ENCODE data around the gene ZNF211.
A peak's percentile ranks its signal among the peaks of the same experiment; 100 is the strongest.

The ZNF211 gene

DNA sequence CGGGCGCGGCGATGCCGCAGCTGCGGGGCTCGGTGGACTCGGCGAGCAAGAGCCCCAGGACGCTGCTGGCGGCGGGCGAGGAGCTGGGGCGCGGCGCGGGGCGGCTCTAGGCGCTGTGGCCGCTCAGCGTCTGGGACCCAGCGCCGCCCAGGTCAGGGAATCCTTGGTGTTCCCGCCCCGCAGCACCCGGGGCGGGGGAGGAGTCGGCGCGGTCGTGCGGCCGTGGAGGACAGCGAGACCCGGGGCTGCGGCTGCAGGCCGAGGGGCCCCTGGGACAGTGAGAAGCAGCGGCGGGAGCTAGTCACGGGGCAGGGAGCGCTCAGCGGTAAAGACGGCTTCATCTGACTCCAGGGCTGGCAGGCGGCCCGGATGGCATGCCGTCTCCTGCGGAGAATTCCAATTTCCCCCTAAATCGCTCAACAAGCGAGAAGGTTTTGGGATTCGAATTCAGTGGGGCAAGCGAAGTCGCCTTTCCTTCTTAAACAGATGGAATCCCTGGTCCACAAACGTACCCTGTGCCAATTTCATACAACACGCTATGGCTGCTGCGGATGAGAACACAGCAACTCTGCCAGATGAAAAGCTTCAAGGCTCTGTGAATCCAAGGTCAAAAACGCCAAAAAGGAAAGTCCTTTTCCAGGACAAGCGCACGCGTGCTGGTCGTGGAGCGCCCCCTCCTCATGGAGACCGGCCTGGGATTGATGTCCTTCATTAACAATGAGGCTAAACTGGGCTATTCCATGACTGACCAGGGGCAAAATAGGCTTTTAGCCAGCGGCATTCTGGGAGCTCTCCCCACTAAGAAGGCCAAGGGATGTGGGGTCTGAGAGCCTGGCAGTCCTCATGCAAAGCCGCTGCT, 31.5 kb downstream of the ZNF211 start:
- DNase-seq, result peak; percentile 72

GRCh38 chr19:57665261-57665806, 32.4 kb downstream of the ZNF211 start:
- no peak for DNase-seq

GRCh38 chr19:57667228-57667627, 34.3 kb downstream of the ZNF211 start:
- DNase-seq, result no peak

GRCh38 chr19:57668635-57669034, 35.7 kb downstream of the ZNF211 start, which contains the start of gene ZSCAN4:
ZSCAN4 (plus strand) TSS chr19:57668935; CDS start chr19:57676146, 7,211 bp downstream.
- DNase-seq, result no peak

- DNase-seq, result no peak
These were observed 38.3 kb downstream of the ZNF211 start for GRCh38 chr19:57671124-57671895.

- no peak for DNase-seq
These were observed 39.5 kb downstream of the ZNF211 start for GRCh38 chr19:57672466-57672865.

DNA sequence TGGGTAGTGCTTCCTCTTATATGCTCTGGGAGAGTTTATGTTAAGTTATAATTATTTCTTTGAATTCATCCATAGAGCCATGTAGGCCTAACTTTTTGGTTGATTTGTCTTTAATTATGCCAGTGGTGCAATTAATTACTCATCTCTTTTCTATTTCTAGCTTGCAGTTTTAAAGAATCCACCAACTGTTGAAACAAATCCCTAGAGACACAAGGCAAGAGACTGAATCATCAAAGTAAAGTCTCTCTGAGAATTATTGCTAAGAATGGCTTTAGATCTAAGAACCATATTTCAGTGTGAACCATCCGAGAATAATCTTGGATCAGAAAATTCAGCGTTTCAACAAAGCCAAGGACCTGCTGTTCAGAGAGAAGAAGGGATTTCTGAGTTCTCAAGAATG, 42.9 kb downstream of the ZNF211 start:
- DNase-seq, result no peak

DNA sequence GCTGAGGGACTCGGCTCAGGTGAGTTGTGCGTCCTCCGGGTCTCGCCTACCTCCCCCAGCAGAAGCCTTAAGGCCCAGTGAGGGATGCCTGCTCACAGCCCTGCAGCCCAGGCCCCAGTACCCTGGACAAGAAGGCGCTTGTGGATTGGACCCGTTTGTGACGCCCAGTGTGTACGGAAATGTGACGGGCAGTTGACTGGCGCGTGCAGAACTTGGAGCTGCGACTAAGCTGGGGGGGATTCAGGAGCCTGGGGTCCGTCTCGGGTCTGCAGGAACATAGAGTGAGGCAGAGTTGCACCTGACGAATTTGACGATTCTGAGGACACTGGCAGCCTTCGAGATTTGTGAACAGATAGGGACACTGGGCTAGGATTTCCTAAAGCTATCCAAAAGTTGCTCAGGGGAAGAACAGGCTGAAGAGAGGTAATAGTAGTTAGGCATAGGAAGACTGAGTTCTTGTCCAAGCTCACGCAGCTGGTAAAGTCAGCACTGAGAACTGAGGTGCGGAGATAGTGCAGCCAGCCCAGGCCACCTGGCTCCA, 49.3 kb downstream of the ZNF211 start:
- DNase-seq, result no peak

GRCh38 chr19:57686727-57687126, 53.8 kb downstream of the ZNF211 start:
- no peak for DNase-seq

GRCh38 chr19:57687363-57688010, 54.5 kb downstream of the ZNF211 start:
- no peak for DNase-seq

GRCh38 chr19:57688011-57688763, 55.2 kb downstream of the ZNF211 start:
- DNase-seq, result no peak

- no peak for DNase-seq
These were observed 56.8 kb downstream of the ZNF211 start for GRCh38 chr19:57689750-57690149.

Data from NCI-H446 treated with DMSO at 0.1 percent for 48 hours (cell line).